B cell (primary cell): ENCODE results near the gene A2ML1. TPM values are rescaled to one million over a fixed set of nuclear protein-coding genes. Genes with fewer than 3 reads are reported as not detected.

Experiments
- ATAC-seq: fragments of 200-7000 bp; cut with Tn5 transposase; one replicate; pipeline ENCODE4 v1.10.0; 2021; ENCODE audit warnings: low read depth, mild to moderate bottlenecking, moderate number of reproducible peaks, moderate library complexity
- CTCF ChIA-PET: fragments of 350-600 bp; sonication (Branson Sonifier 250); formaldehyde crosslinking; loops from one replicate; lab custom pipeline; 2021; ENCODE audit warnings: antibody characterized with exemption, inconsistent platforms; lab: Charles Lee
- POLR2A ChIA-PET: fragments of 350-600 bp; sonication (Branson Sonifier 250); formaldehyde crosslinking; loops from one replicate; lab custom pipeline; 2021; ENCODE audit warnings: antibody characterized with exemption; lab: Charles Lee
- DNase-seq: peaks from one replicate; pipeline ENCODE4 v3.0.0; 2013
- H2AFZ ChIP-seq: 2 replicates; pipeline ENCODE4 v1.6.1; 2012; ENCODE audit warnings: mild to moderate bottlenecking, low read depth, low read length; ENCODE audit not compliant: insufficient read depth, poor library complexity, severe bottlenecking
- H3K27ac ChIP-seq, 2 donors: 1 replicate in 1 of 2; 2 replicates in 1 of 2; pipeline ENCODE4 v1.5.1; 2012 to 2013; ENCODE audit warnings: low read length in 2 of 2, mild to moderate bottlenecking in 2 of 2, moderate library complexity in 1 of 2
- H3K27me3 ChIP-seq, 4 experiments: fragments of 200-600 bp in 1 of 4; sonication (generic) in 1 of 4; replicated peaks in 1 of 4; 1 replicate in 2 of 4; 2 replicates in 2 of 4; pipeline versions ENCODE4 v1.6.1 to v1.7.0; 2013 to 2016; ENCODE audit warnings: low read length in 3 of 4, mild to moderate bottlenecking in 2 of 4, mixed read lengths in 1 of 4, moderate library complexity in 1 of 4; ENCODE audit not compliant: insufficient read depth in 4 of 4, control insufficient read depth in 3 of 4; ENCODE audit errors: control extremely low read depth in 1 of 4
- H3K36me3 ChIP-seq, 2 experiments: replicated peaks in 1 of 2; 1 replicate in 1 of 2; 2 replicates in 1 of 2; pipeline versions ENCODE4 v1.6.1 to v1.7.1; 2013; ENCODE audit warnings: low read length in 1 of 2; ENCODE audit not compliant: insufficient read depth in 2 of 2, control insufficient read depth in 1 of 2; ENCODE audit errors: control extremely low read depth in 1 of 2, extremely low read depth in 1 of 2
- H3K4me1 ChIP-seq, 2 donors: fragments of 200-600 bp in 1 of 2; sonication (generic) in 1 of 2; 1 replicate in 1 of 2; 2 replicates in 1 of 2; pipeline versions ENCODE4 v1.5.1 to v1.6.1; 2013 to 2017; ENCODE audit warnings: low read length in 2 of 2; ENCODE audit not compliant: control insufficient read depth in 2 of 2, insufficient read depth in 2 of 2
- H3K4me2 ChIP-seq: replicated peaks from 2 replicates; pipeline ENCODE3; 2012; ENCODE audit warnings: mild to moderate bottlenecking, low read depth, low read length; ENCODE audit not compliant: poor library complexity, severe bottlenecking
- H3K4me3 ChIP-seq, 5 experiments: fragments of 200-600 bp in 1 of 5; sonication (generic) in 1 of 5; 1 replicate in 3 of 5; 2 replicates in 2 of 5; pipeline versions ENCODE4 v1.5.1 to v1.7.0; 2011 to 2016; ENCODE audit warnings: low read length in 4 of 5, mild to moderate bottlenecking in 4 of 5, low read depth in 2 of 5, control low read depth in 1 of 5, moderate library complexity in 1 of 5; ENCODE audit not compliant: insufficient read depth in 1 of 5; ENCODE audit errors: control extremely low read depth in 1 of 5, extremely low read depth in 1 of 5
- H3K79me2 ChIP-seq: fragments of 200-600 bp; sonication (generic); one replicate; pipeline ENCODE4 v1.6.0; 2016; ENCODE audit warnings: low read length; ENCODE audit not compliant: control insufficient read depth, insufficient read depth
- H3K9ac ChIP-seq: fragments of 200-600 bp; sonication (generic); 2 replicates; pipeline ENCODE4 v1.6.1; 2017; ENCODE audit warnings: mild to moderate bottlenecking, low read length, moderate library complexity
- H3K9me3 ChIP-seq, 3 donors: one replicate each; pipeline versions ENCODE4 v1.6.1 to v1.7.1; 2013; ENCODE audit warnings: low read length in 2 of 3; ENCODE audit not compliant: control insufficient read depth in 2 of 3, insufficient read depth in 1 of 3; ENCODE audit errors: control extremely low read depth in 1 of 3
- H4K20me1 ChIP-seq: 2 replicates; pipeline ENCODE4 v1.6.0; 2012; ENCODE audit warnings: mild to moderate bottlenecking, low read length; ENCODE audit not compliant: insufficient read depth, control insufficient read depth, poor library complexity, severe bottlenecking
- H3K27ac Mint-ChIP-seq: one replicate; pipeline ENCODE4 v1.8.0; 2021; ENCODE audit warnings: mixed read lengths
- H3K27me3 Mint-ChIP-seq: one replicate; pipeline ENCODE4 v1.8.0; 2021; ENCODE audit warnings: mixed read lengths
- H3K4me1 Mint-ChIP-seq: one replicate; pipeline ENCODE4 v1.8.0; 2021; ENCODE audit warnings: mixed read lengths
- H3K4me3 Mint-ChIP-seq: one replicate; pipeline ENCODE4 v1.8.0; 2021; ENCODE audit warnings: mixed read lengths
- H3K9me3 Mint-ChIP-seq: one replicate; pipeline ENCODE4 v1.8.0; 2022; ENCODE audit warnings: mixed read lengths; ENCODE audit not compliant: insufficient read depth
- CTCF ChIP-seq: fragments of 200-600 bp; IDR thresholded peaks from one replicate; pipeline ENCODE4 v1.8.0; 2022; ENCODE audit warnings: antibody characterized with exemption, mild to moderate bottlenecking
- EZH2 ChIP-seq: IDR thresholded peaks from 2 replicates; pipeline ENCODE4 v1.6.1; 2012; ENCODE audit warnings: borderline replicate concordance, low read depth, mild to moderate bottlenecking, moderate library complexity, low read length; ENCODE audit not compliant: insufficient read depth, poor library complexity, severe bottlenecking
- WGBS: methylation state at CpG from one replicate; pipeline ENCODE4 v1.1.5; 2013; ENCODE audit warnings: missing lambda C conversion rate; ENCODE audit not compliant: insufficient coverage; 5-methylcytosine and 5-hydroxymethylcytosine counted together
- intact Hi-C: fragments of 100-400 bp; cut with micrococcal nuclease; formaldehyde crosslinking; loops from one replicate; pipeline ENCODE4 v1.10.0; 2022
- polyA plus RNA-seq: library from polyadenylated mRNA; depleted of rRNA; stranded (reverse); fragments of >200 nt; gene quantifications from 2 replicates; pipeline ENCODE4 v1.2.3, GENCODE V29; 2012
- total RNA-seq, 2 donors: library from RNA; stranded (reverse); fragments of 120-200 nt in 1 of 2; gene quantifications; 1 replicate in 1 of 2; 2 replicates in 1 of 2; pipeline versions ENCODE4 v1.2.3 to v1.2.4, GENCODE V29; 2013 to 2022

Gene A2ML1
- total and polyA plus RNA-seq, 2 donors (not counting 1 experiment from before 2014, with no cell fraction given), result not detected

GRCh38 chr12:8870586-8870985, 48.2 kb downstream of the A2ML1 start:
- no peaks in the 10 kb centered on the region for H3K27me3 Mint-ChIP-seq
- H3K27me3 ChIP-seq, result no peaks in the 10 kb centered on the region
- no CpG with 5 or more reads among the region's 1 CpG for WGBS
- ATAC-seq, result no peak
- H3K9ac ChIP-seq, result no peak overlapping the region
- H3K4me1 ChIP-seq, result no peaks in the 10 kb centered on the region
- intact Hi-C loops, result no loop called here
- H3K27ac ChIP-seq, result no peak overlapping the region
- no peaks in the 10 kb centered on the region for H3K36me3 ChIP-seq
- no peak overlapping the region for H3K27ac Mint-ChIP-seq
- H3K79me2 ChIP-seq, result no peaks in the 10 kb centered on the region
- no peaks in the 10 kb centered on the region for H3K9me3 Mint-ChIP-seq
- H3K4me3 ChIP-seq, result no peak overlapping the region
- H3K4me2 ChIP-seq, result no peak overlapping the region
- H3K9me3 ChIP-seq, result no peaks in the 10 kb centered on the region
- H3K4me3 Mint-ChIP-seq, result no peak overlapping the region
- no peak overlapping the region for H2AFZ ChIP-seq
- no peaks in the 10 kb centered on the region for H3K4me1 Mint-ChIP-seq
- ChIA-PET POLR2A (no interaction called here), CTCF (no interaction called here)
- DNase-seq, result no peak
- no peak for TF ChIP-seq EZH2
- no peak for TF ChIP-seq CTCF
- no peaks in the 10 kb centered on the region for H4K20me1 ChIP-seq

GRCh38 chr12:8871068-8871467, 48.6 kb downstream of the A2ML1 start:
- Mint-ChIP-seq H3K9me3 (no peaks in the 10 kb centered on the region), H3K4me1 (no peaks in the 10 kb centered on the region), H3K27ac (no peak overlapping the region), H3K4me3 (no peak overlapping the region), H3K27me3 (peaks cover 2% of the 10 kb centered on the region)
- Histone ChIP-seq H3K27me3 (no peaks in the 10 kb centered on the region), H3K36me3 (no peaks in the 10 kb centered on the region), H3K9ac (no peak overlapping the region), H3K4me1 (no peaks in the 10 kb centered on the region), H2AFZ (no peak overlapping the region), H3K4me2 (no peak overlapping the region), H3K9me3 (no peaks in the 10 kb centered on the region), H3K4me3 (no peak overlapping the region), H4K20me1 (no peaks in the 10 kb centered on the region), H3K79me2 (no peaks in the 10 kb centered on the region), H3K27ac (no peak overlapping the region)
- ATAC-seq (no peak), DNase-seq (no peak)
- POLR2A ChIA-PET, result no interaction called here
- intact Hi-C loops, result no loop called here
- CTCF ChIA-PET, result no interaction called here
- TF ChIP-seq CTCF (no peak), EZH2 (no peak)
